Colonic mucosa (tissue), 4 donors: ENCODE data around the gene CCDC178. TPM values are rescaled to one million over a fixed set of nuclear protein-coding genes. Genes with fewer than 3 reads are reported as not detected.
"Not testable (repeated sequence)": the region's sequence is repeated elsewhere in the genome, so short reads cannot be mapped to it uniquely, and the experiment has no call there.

Experiments
- DNase-seq: peaks from one replicate; pipeline ENCODE4 v3.0.0-alpha.2; 2020
- H3K27ac ChIP-seq: fragments of 200-600 bp; one replicate; pipeline ENCODE4 v1.8.0; 2021
- H3K27me3 ChIP-seq: fragments of 200-600 bp; one replicate; pipeline ENCODE4 v1.8.0; 2021
- H3K36me3 ChIP-seq: fragments of 200-600 bp; one replicate; pipeline ENCODE4 v1.8.0; 2021
- H3K4me1 ChIP-seq: fragments of 200-600 bp; one replicate; pipeline ENCODE4 v1.8.0; 2021; ENCODE audit warnings: mild to moderate bottlenecking
- H3K4me3 ChIP-seq: fragments of 200-600 bp; one replicate; pipeline ENCODE4 v1.8.0; 2021
- H3K9ac ChIP-seq, 2 donors: one replicate each; pipeline ENCODE4 v1.7.0; 2013; ENCODE audit warnings: control low read depth in 2 of 2, low read depth in 2 of 2, low read length in 2 of 2
- H3K9me3 ChIP-seq: fragments of 200-600 bp; one replicate; pipeline ENCODE4 v1.8.0; 2021
- CTCF ChIP-seq: fragments of 200-600 bp; IDR thresholded peaks from one replicate; pipeline ENCODE4 v1.8.0; 2022; ENCODE audit warnings: antibody characterized with exemption, mild to moderate bottlenecking
- intact Hi-C: fragments of 100-400 bp; cut with DNase I; formaldehyde crosslinking; loops from one replicate; pipeline ENCODE4 v1.14.1; 2022
- total RNA-seq, 2 donors: library from RNA; stranded (reverse); fragmentation: NEBNext Ultra II Directional in 1 of 2; extraction: Animal tissue kit (Norgen Biotek cat#: 25700) in 1 of 2; gene quantifications; one replicate each; pipeline ENCODE4 v1.2.1, GENCODE V29; 2021
- donor health status: healthy.
- donor health status: DM: no; HTN: no; CAD: no.
- donor health status: DM: no; HTN: no; CAD: no.

CCDC178 gene
- total RNA-seq, 2 donors from 2014 or later = not detected

- Histone ChIP-seq H3K36me3 (no peaks in the 10 kb centered on the region), H3K4me3 (no peak overlapping the region), H3K27me3 (no peaks in the 10 kb centered on the region), H3K9ac (no peak overlapping the region), H3K27ac (no peak overlapping the region), H3K4me1 (no peaks in the 10 kb centered on the region), H3K9me3 (no peaks in the 10 kb centered on the region)
- intact Hi-C loops = no loop called here
- no peak for TF ChIP-seq CTCF
- no peak for DNase-seq
Measured at GRCh38 chr18:33356735-33357134, 83.8 kb downstream of the CCDC178 start.

- Histone ChIP-seq H3K4me1 (no peaks in the 10 kb centered on the region), H3K4me3 (no peak overlapping the region), H3K27ac (no peak overlapping the region), H3K36me3 (no peaks in the 10 kb centered on the region), H3K9ac (no peak overlapping the region), H3K9me3 (no peaks in the 10 kb centered on the region), H3K27me3 (no peaks in the 10 kb centered on the region)
- no peak for TF ChIP-seq CTCF
- DNase-seq = no peak
- intact Hi-C loops = no loop called here
Measured at GRCh38 chr18:33355756-33356155, 84.8 kb downstream of the CCDC178 start.

GRCh38 chr18:33355263-33355662 lies 85.3 kb downstream of the CCDC178 start:
- Histone ChIP-seq H3K36me3 (no peaks in the 10 kb centered on the region), H3K27me3 (no peaks in the 10 kb centered on the region), H3K4me3 (no peak overlapping the region), H3K9ac (no peak overlapping the region), H3K27ac (no peak overlapping the region), H3K9me3 (no peaks in the 10 kb centered on the region), H3K4me1 (no peaks in the 10 kb centered on the region)
- intact Hi-C loops = no loop called here
- TF ChIP-seq CTCF = no peak
- no peak for DNase-seq

- no peak overlapping the region for H3K9ac ChIP-seq
- no peak overlapping the region for H3K4me3 ChIP-seq
- H3K4me1 ChIP-seq = no peaks in the 10 kb centered on the region
- no peak for TF ChIP-seq CTCF
- intact Hi-C loops = no loop called here
- H3K27me3 ChIP-seq = no peaks in the 10 kb centered on the region
- H3K27ac ChIP-seq = no peak overlapping the region
- no peaks in the 10 kb centered on the region for H3K9me3 ChIP-seq
- DNase-seq = no peak
- no peaks in the 10 kb centered on the region for H3K36me3 ChIP-seq
Measured at GRCh38 chr18:33350256-33350655, 90.3 kb downstream of the CCDC178 start.

GRCh38 chr18:33339733-33340132 lies 100.8 kb downstream of the CCDC178 start:
- H3K4me3 ChIP-seq, DNase-seq, H3K27me3 ChIP-seq, H3K9ac ChIP-seq, intact Hi-C loops, H3K4me1 ChIP-seq, H3K9me3 ChIP-seq, H3K27ac ChIP-seq, H3K36me3 ChIP-seq: not testable (repeated sequence)

GRCh38 chr18:33334781-33335180 lies 105.7 kb downstream of the CCDC178 start:
- no peak for DNase-seq
- H3K27ac ChIP-seq = no peak overlapping the region
- intact Hi-C loops = no loop called here
- no peaks in the 10 kb centered on the region for H3K27me3 ChIP-seq
- H3K4me3 ChIP-seq = no peak overlapping the region
- H3K36me3 ChIP-seq = no peaks in the 10 kb centered on the region
- H3K9me3 ChIP-seq = no peaks in the 10 kb centered on the region
- no peak for TF ChIP-seq CTCF
- H3K9ac ChIP-seq = no peak overlapping the region
- no peaks in the 10 kb centered on the region for H3K4me1 ChIP-seq
